SJSA1 (cell line): ENCODE data around the gene PRIMPOL. TPM values are rescaled to one million over a fixed set of nuclear protein-coding genes. Genes with fewer than 3 reads are reported as not detected.
A peak's percentile ranks its signal among the peaks of the same experiment; 100 is the strongest.

ENCODE experiments used
- DNase-seq, 2 experiments: peaks; one replicate each; pipeline ENCODE4 v3.0.0-alpha.2; 2015 to 2020; ENCODE audit warnings: low spot score in 2 of 2, low read depth in 1 of 2
- H3K27ac ChIP-seq: fragments of 250-450 bp; sonication (Bioruptor Pico); 2 replicates; pipeline ENCODE4 v1.5.1; 2020; ENCODE audit warnings: mild to moderate bottlenecking, moderate library complexity
- H3K27me3 ChIP-seq: fragments of 250-450 bp; sonication (Bioruptor Pico); replicated peaks from 2 replicates; pipeline ENCODE4 v1.5.1; 2020; ENCODE audit warnings: mild to moderate bottlenecking, moderate library complexity
- H3K36me3 ChIP-seq: fragments of 250-450 bp; sonication (Bioruptor Pico); 2 replicates; pipeline ENCODE4 v1.5.1; 2020; ENCODE audit warnings: mild to moderate bottlenecking
- H3K4me1 ChIP-seq: fragments of 250-450 bp; sonication (Bioruptor Pico); replicated peaks from 2 replicates; pipeline ENCODE4 v1.6.1; 2021; ENCODE audit warnings: mild to moderate bottlenecking
- H3K4me3 ChIP-seq: fragments of 250-450 bp; sonication (Bioruptor Pico); 2 replicates; pipeline ENCODE4 v1.5.1; 2020; ENCODE audit warnings: mild to moderate bottlenecking
- H3K9me3 ChIP-seq: fragments of 250-450 bp; sonication (Bioruptor Pico); replicated peaks from 2 replicates; pipeline ENCODE4 v1.5.1; 2020; ENCODE audit warnings: mild to moderate bottlenecking
- total RNA-seq: library from RNA; depleted of rRNA; stranded (reverse); fragments of >200 nt; shearing (Covaris generic); gene quantifications from 2 replicates; pipeline ENCODE4 v1.2.3, GENCODE V29; 2014

The PRIMPOL gene
- total RNA-seq, 1 experiment from 2014 or later = 27.4 TPM

GRCh38 chr4:184668096-184668495, 18.6 kb downstream of the PRIMPOL start:
- DNase-seq = no peak
- Histone ChIP-seq H3K4me1 (no peaks in the 10 kb centered on the region), H3K27ac (no peak overlapping the region), H3K9me3 (no peaks in the 10 kb centered on the region), H3K36me3 (peaks cover 43% of the 10 kb centered on the region), H3K27me3 (no peaks in the 10 kb centered on the region), H3K4me3 (no peak overlapping the region)

- H3K4me3 ChIP-seq = no peak overlapping the region
- DNase-seq = no peak
- H3K27me3 ChIP-seq = no peaks in the 10 kb centered on the region
- no peaks in the 10 kb centered on the region for H3K4me1 ChIP-seq
- no peaks in the 10 kb centered on the region for H3K9me3 ChIP-seq
- H3K27ac ChIP-seq = no peak overlapping the region
- H3K36me3 ChIP-seq = peaks cover 43% of the 10 kb centered on the region
Observed at GRCh38 chr4:184668511-184669114, 19.1 kb downstream of the PRIMPOL start.

DNA sequence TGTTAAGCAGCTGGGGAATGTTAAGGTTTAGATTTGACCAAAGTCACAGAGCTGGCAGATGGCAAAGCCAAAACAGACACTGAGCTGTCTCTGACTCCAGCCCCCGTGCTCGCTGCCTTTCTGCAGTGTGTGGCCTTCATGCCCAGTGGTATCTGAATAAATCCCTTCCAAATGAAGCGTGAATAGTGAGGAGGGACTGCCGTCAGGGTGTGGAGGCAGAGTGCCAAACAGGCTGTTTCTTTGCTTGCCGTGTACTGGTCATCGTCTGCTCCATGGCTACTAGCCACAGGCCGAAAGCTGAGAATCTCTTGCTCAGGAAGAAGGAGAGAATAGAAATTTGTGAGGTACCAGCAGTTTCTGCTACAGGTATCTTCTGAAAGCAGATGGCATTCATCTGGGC, 19.7 kb downstream of the PRIMPOL start:
- Histone ChIP-seq H3K4me1 (no peaks in the 10 kb centered on the region), H3K9me3 (no peaks in the 10 kb centered on the region), H3K27me3 (no peaks in the 10 kb centered on the region), H3K27ac (no peak overlapping the region), H3K36me3 (peaks cover 40% of the 10 kb centered on the region), H3K4me3 (no peak overlapping the region)
- DNase-seq = no peak

DNA sequence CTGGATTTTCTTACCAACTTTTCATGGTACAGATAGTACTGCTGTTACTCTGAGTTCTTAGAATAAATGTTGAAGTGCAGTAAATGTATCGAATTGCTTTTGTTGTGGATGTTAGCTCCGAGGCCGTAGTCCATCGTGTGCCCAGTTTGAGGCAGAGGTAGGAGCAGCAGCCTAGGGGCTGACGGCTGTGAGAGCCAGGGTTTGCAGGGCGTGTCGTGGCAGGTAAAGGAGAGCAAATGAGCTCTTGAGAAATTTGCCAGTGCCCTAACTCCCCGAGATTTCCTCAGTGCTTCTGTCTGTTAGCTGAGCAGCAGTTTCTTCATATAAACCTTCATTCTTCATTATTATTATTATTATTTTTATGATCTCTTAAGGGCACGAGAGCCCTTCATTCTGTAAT, 21.6 kb downstream of the PRIMPOL start:
- no peaks in the 10 kb centered on the region for H3K4me1 ChIP-seq
- no peaks in the 10 kb centered on the region for H3K27me3 ChIP-seq
- H3K36me3 ChIP-seq = peaks cover 40% of the 10 kb centered on the region
- no peak overlapping the region for H3K4me3 ChIP-seq
- H3K9me3 ChIP-seq = no peaks in the 10 kb centered on the region
- DNase-seq = no peak
- no peak overlapping the region for H3K27ac ChIP-seq

GRCh38 chr4:184672741-184673140, 23.2 kb downstream of the PRIMPOL start:
- H3K4me1 ChIP-seq = no peaks in the 10 kb centered on the region
- H3K4me3 ChIP-seq = no peak overlapping the region
- peaks cover 31% of the 10 kb centered on the region for H3K36me3 ChIP-seq
- H3K27ac ChIP-seq = no peak overlapping the region
- no peak for DNase-seq
- H3K27me3 ChIP-seq = no peaks in the 10 kb centered on the region
- no peaks in the 10 kb centered on the region for H3K9me3 ChIP-seq

DNA sequence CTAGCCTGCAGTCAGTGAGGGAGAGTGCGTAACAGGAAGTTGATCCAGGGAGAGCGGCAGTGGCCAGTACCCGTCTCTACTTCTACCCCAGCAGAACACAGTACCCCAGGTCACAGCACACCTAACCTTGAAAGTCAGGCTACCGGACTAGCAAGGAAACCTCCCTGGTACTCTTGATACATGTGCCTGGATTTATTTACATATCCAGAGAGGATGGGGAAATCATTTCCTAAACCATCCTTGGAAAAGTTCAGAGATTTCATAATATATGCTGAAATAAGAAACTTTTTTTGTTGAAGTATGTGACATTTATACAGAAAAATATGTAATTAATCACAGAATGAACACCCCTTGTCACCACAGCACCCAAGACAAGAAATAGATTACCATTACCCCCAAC, 24.5 kb downstream of the PRIMPOL start:
- Histone ChIP-seq H3K27me3 (no peaks in the 10 kb centered on the region), H3K4me1 (no peaks in the 10 kb centered on the region), H3K9me3 (no peaks in the 10 kb centered on the region), H3K27ac (no peak overlapping the region), H3K36me3 (peaks cover 21% of the 10 kb centered on the region), H3K4me3 (no peak overlapping the region)
- DNase-seq = no peak

DNA sequence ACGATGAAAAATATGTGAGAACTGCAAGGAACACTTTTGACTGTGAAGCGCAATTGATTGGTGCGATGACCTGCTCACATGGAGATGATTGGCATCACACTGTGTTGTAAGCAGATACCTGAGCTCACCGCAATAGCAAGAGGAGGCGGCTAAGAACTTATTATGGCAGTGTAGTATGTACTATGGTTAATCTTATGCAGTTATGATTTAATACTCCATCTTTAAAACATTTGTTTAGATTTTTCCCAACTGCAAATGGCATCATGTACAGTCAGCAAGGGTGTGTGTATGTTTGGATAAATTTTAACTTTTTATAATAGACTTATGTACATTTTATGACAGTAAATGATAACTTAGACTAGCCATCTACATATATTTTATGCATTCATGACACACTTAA, 25.5 kb downstream of the PRIMPOL start:
- Histone ChIP-seq H3K27me3 (no peaks in the 10 kb centered on the region), H3K4me3 (no peak overlapping the region), H3K4me1 (no peaks in the 10 kb centered on the region), H3K27ac (no peak overlapping the region), H3K9me3 (no peaks in the 10 kb centered on the region), H3K36me3 (peaks cover 15% of the 10 kb centered on the region)
- DNase-seq = no peak

- Histone ChIP-seq H3K27ac (no peak overlapping the region), H3K36me3 (peaks cover 13% of the 10 kb centered on the region; the same call in 1 of the 2 replicates), H3K27me3 (no peaks in the 10 kb centered on the region), H3K4me3 (no peak overlapping the region), H3K4me1 (no peaks in the 10 kb centered on the region), H3K9me3 (no peaks in the 10 kb centered on the region)
- DNase-seq = no peak
Observed at GRCh38 chr4:184675821-184676492, 26.4 kb downstream of the PRIMPOL start.

DNA sequence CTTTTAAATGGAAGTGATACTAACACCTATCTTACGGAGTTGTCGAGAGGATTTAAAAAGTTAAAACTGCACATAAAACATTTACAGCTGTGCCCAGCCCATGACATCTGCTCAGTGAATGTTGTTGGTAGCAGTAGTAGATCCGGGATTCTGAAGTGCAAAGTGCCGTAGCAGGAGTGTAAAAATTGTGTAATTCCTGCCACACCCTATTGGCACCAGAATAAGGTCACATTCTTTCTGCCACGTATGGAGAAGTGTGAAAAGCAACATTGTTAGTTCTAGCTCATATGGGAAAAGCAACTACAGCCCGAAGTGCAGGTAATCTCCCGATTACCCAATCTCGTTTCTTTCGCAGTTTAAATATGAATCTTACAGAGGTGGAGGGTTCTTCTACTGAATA, 31.2 kb downstream of the PRIMPOL start:
- H3K4me3 ChIP-seq = no peak overlapping the region
- H3K27me3 ChIP-seq = no peaks in the 10 kb centered on the region
- H3K4me1 ChIP-seq = no peaks in the 10 kb centered on the region
- DNase-seq = no peak
- H3K9me3 ChIP-seq = no peaks in the 10 kb centered on the region
- H3K27ac ChIP-seq = no peak overlapping the region
- H3K36me3 ChIP-seq = no peaks in the 10 kb centered on the region

DNA sequence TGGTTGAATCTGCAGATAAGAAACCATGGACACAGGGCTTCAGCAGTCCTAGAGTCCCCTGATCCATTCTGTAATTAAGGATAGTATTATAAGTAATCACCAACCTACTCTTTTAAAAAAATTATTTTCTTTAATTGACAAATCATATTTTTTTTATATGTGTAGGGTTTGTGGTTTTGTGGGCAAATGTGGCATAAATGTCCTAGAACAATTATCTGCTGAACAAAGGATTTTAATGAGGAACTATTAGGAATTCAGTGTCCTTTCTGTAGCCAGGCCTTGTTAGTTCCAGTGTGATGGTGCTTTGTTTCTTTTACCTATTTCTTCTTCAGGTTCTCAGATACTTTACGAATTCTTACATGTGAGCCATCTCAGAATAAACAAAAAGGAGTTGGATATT, 32.4 kb downstream of the PRIMPOL start:
- H3K4me1 ChIP-seq = no peaks in the 10 kb centered on the region
- DNase-seq = no peak
- H3K9me3 ChIP-seq = no peaks in the 10 kb centered on the region
- H3K27me3 ChIP-seq = no peaks in the 10 kb centered on the region
- H3K27ac ChIP-seq = no peak overlapping the region
- no peaks in the 10 kb centered on the region for H3K36me3 ChIP-seq
- no peak overlapping the region for H3K4me3 ChIP-seq

- Histone ChIP-seq H3K4me3 (no peak overlapping the region), H3K36me3 (no peaks in the 10 kb centered on the region), H3K27ac (no peak overlapping the region), H3K4me1 (peaks cover 9% of the 10 kb centered on the region), H3K9me3 (no peaks in the 10 kb centered on the region), H3K27me3 (no peaks in the 10 kb centered on the region)
- DNase-seq = no peak
Observed at GRCh38 chr4:184684491-184685189, 35.1 kb downstream of the PRIMPOL start.

- peak overlapping the region; percentile 38 for H3K27ac ChIP-seq
- no peaks in the 10 kb centered on the region for H3K9me3 ChIP-seq
- peaks cover 9% of the 10 kb centered on the region for H3K36me3 ChIP-seq
- H3K4me1 ChIP-seq = peaks cover 9% of the 10 kb centered on the region
- H3K4me3 ChIP-seq = no peak overlapping the region
- no peaks in the 10 kb centered on the region for H3K27me3 ChIP-seq
- DNase-seq = no peak
Observed at GRCh38 chr4:184688005-184688404, 38.5 kb downstream of the PRIMPOL start.

DNA sequence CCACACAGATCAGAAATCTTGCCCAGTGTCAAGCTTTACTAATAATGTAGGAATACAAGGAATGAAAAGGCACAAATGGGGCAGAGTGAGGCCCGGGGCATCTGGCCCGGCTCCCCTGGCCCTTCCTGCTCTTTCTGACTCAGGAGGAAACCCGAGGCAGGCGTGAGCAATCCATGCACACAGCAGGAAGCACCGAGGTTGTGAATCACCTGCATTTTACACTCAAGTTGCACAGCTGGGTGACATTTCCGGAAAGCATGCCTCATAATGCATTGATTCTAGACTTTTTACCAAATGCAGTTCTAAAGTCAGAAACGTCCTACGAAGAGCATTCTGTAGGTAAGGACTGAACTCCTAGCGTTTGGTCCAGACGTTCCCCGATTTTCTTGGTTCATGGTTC, 38.9 kb downstream of the PRIMPOL start:
- Histone ChIP-seq H3K4me1 (peaks cover 9% of the 10 kb centered on the region), H3K4me3 (no peak overlapping the region), H3K36me3 (peaks cover 13% of the 10 kb centered on the region), H3K27me3 (no peaks in the 10 kb centered on the region), H3K9me3 (no peaks in the 10 kb centered on the region), H3K27ac (peak overlapping the region; percentile 40)
- peak; percentile 31 to 66 for DNase-seq

GRCh38 chr4:184689681-184690080, 40.1 kb downstream of the PRIMPOL start:
- Histone ChIP-seq H3K36me3 (peaks cover 26% of the 10 kb centered on the region), H3K27me3 (no peaks in the 10 kb centered on the region), H3K27ac (no peak overlapping the region), H3K9me3 (no peaks in the 10 kb centered on the region), H3K4me1 (peaks cover 9% of the 10 kb centered on the region), H3K4me3 (no peak overlapping the region)
- no peak for DNase-seq
